Neural cell (in vitro differentiated cells): Measurements from ENCODE around the gene F5. TPM values are rescaled to one million over a fixed set of nuclear protein-coding genes. Genes with fewer than 3 reads are reported as not detected.

Experiments used
- H2AFZ ChIP-seq: fragments of 200-600, 300-800 bp; sonication (generic), shearing (Covaris generic); 2 replicates; pipeline ENCODE4 v1.6.0; 2014; ENCODE audit warnings: low read depth, mild to moderate bottlenecking, antibody characterized with exemption, low read length, moderate library complexity
- H3F3A ChIP-seq: fragments of 200-600 bp; shearing (Covaris generic); 2 replicates; pipeline ENCODE4 v1.6.1; 2016; ENCODE audit warnings: mild to moderate bottlenecking, moderate library complexity, mixed read lengths, antibody characterized with exemption, low read length; ENCODE audit not compliant: insufficient read depth, poor library complexity, severe bottlenecking
- H3K27ac ChIP-seq: fragments of 200-600, 300-800 bp; sonication (generic), shearing (Covaris generic); 2 replicates; pipeline ENCODE4 v1.5.1; 2014; ENCODE audit warnings: mild to moderate bottlenecking, low read length, moderate library complexity
- H3K27me3 ChIP-seq: fragments of 300-800, 200-600 bp; sonication (generic), shearing (Covaris generic); 2 replicates; pipeline ENCODE4 v1.6.0; 2014; ENCODE audit warnings: mild to moderate bottlenecking, low read depth, low read length, moderate library complexity; ENCODE audit not compliant: insufficient read depth
- H3K36me3 ChIP-seq: fragments of 300-800, 200-600 bp; sonication (generic), shearing (Covaris generic); 2 replicates; pipeline ENCODE4 v1.5.1; 2014; ENCODE audit warnings: mild to moderate bottlenecking, antibody characterized with exemption, low read length, moderate library complexity; ENCODE audit not compliant: insufficient read depth
- H3K4me2 ChIP-seq: fragments of 300-800, 200-600 bp; sonication (generic), shearing (Covaris generic); 2 replicates; pipeline ENCODE4 v1.6.0; 2014; ENCODE audit warnings: mild to moderate bottlenecking, low read length
- H3K4me3 ChIP-seq: fragments of 300-800, 200-600 bp; sonication (generic), shearing (Covaris generic); 2 replicates; pipeline ENCODE4 v1.5.1; 2014; ENCODE audit warnings: mild to moderate bottlenecking, low read length, moderate library complexity
- H3K79me2 ChIP-seq: fragments of 200-600 bp; shearing (Covaris generic); replicated peaks from 2 replicates; pipeline ENCODE4 v1.6.0; 2014; ENCODE audit warnings: mild to moderate bottlenecking, low read length, moderate library complexity; ENCODE audit not compliant: insufficient read depth
- H3K9ac ChIP-seq: fragments of 300-800, 200-600 bp; sonication (generic), shearing (Covaris generic); 2 replicates; pipeline ENCODE4 v1.6.1; 2016; ENCODE audit warnings: mild to moderate bottlenecking, low read length, mixed read lengths
- H3K9me2 ChIP-seq: fragments of 200-600 bp; shearing (Covaris generic); 2 replicates; pipeline ENCODE4 v1.6.1; 2016; ENCODE audit warnings: mild to moderate bottlenecking, low read length, mixed read lengths; ENCODE audit not compliant: insufficient read depth
- H3K9me3 ChIP-seq: fragments of 200-600, 300-800 bp; sonication (generic), shearing (Covaris generic); 2 replicates; pipeline ENCODE4 v1.6.1; 2016; ENCODE audit warnings: mild to moderate bottlenecking, mixed run types, low read length, moderate library complexity, mixed read lengths
- H4K20me1 ChIP-seq: fragments of 200-600 bp; shearing (Covaris generic); 2 replicates; pipeline ENCODE4 v1.6.1; 2016; ENCODE audit warnings: mild to moderate bottlenecking, mixed run types; ENCODE audit not compliant: insufficient read depth
- EP300 ChIP-seq: fragments of 450-650 bp; conservative IDR thresholded peaks from 2 replicates; pipeline ENCODE4 v1.6.1; 2014; ENCODE audit warnings: antibody characterized with exemption, mild to moderate bottlenecking, moderate library complexity; ENCODE audit not compliant: poor library complexity, severe bottlenecking
- EZH2 ChIP-seq: fragments of 200-600, 300-800 bp; shearing (Covaris generic), sonication (generic); IDR thresholded peaks from 2 replicates; pipeline ENCODE4 v1.6.1; 2014; ENCODE audit warnings: antibody characterized with exemption, low read length, borderline replicate concordance, mild to moderate bottlenecking; ENCODE audit not compliant: insufficient read depth, poor library complexity, severe bottlenecking
- MXI1 ChIP-seq: fragments of 450-650 bp; conservative IDR thresholded peaks from 2 replicates; pipeline ENCODE4 v1.6.1; 2014; ENCODE audit warnings: antibody characterized with exemption, mild to moderate bottlenecking; ENCODE audit not compliant: poor library complexity, severe bottlenecking
- POLR2AphosphoS5 ChIP-seq: IDR thresholded peaks from 2 replicates; pipeline ENCODE4 v1.6.1; 2012
- RAD21 ChIP-seq: fragments of 450-650 bp; conservative IDR thresholded peaks from 2 replicates; pipeline ENCODE4 v1.6.1; 2014; ENCODE audit warnings: antibody characterized with exemption, mild to moderate bottlenecking, moderate library complexity
- SMC3 ChIP-seq: fragments of 450-650 bp; conservative IDR thresholded peaks from 2 replicates; pipeline ENCODE4 v1.6.1; 2014; ENCODE audit warnings: antibody characterized with exemption, mild to moderate bottlenecking, moderate library complexity; ENCODE audit not compliant: poor library complexity
- TAF1 ChIP-seq: IDR thresholded peaks from 2 replicates; pipeline ENCODE4 v1.6.1; 2012; ENCODE audit warnings: low read depth
- polyA plus RNA-seq: library from polyadenylated mRNA; depleted of rRNA; stranded (reverse); fragments of >200 nt; gene quantifications from 2 replicates; pipeline ENCODE4 v1.2.3, GENCODE V29; 2014
- TF ChIP-seq, protein P1 (sequence below): IDR thresholded peaks from 2 replicates; pipeline ENCODE4 v1.6.1; 2012; ENCODE audit warnings: borderline replicate concordance
- TF ChIP-seq, protein P2 (sequence below): fragments of 450-650 bp; IDR thresholded peaks from 2 replicates; pipeline ENCODE4 v1.5.1; 2014; ENCODE audit warnings: antibody characterized with exemption, mild to moderate bottlenecking, moderate library complexity; ENCODE audit not compliant: poor library complexity, severe bottlenecking

F5 gene
- polyA plus RNA-seq, 1 donor from 2014 or later, result not detected

DNA sequence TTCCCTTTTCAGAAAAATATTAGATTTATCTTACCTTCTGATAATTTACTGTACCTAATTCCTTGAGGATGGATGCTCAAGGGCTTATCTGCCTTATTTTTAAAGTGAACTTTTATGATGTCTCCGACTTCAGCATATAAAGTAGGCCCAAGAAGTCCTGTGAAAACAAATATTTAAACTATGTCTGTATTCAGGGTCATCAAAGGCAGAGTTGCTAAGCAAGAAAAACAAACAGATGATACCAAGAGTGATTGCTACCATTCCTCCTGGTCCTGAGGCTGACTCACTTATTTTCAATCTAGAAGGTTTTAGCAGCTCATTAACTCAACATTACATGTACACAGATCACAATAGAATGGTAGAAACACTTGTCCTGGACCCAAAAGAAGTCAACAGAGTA lies 14.1 kb downstream of the F5 start:
- H3K27me3 ChIP-seq, result no peaks in the 10 kb centered on the region
- H2AFZ ChIP-seq, result no peak overlapping the region
- no peaks in the 10 kb centered on the region for H4K20me1 ChIP-seq
- no peaks in the 10 kb centered on the region for H3K36me3 ChIP-seq
- H3K4me3 ChIP-seq, result no peak overlapping the region
- H3F3A ChIP-seq, result no peaks in the 10 kb centered on the region
- H3K4me2 ChIP-seq, result no peak overlapping the region
- no peak overlapping the region for H3K9ac ChIP-seq
- H3K27ac ChIP-seq, result no peak overlapping the region
- no peak for TF ChIP-seq TAF1
- TF ChIP-seq MXI1, result no peak
- TF ChIP-seq EZH2, result no peak
- no peak for TF ChIP-seq SMC3
- TF ChIP-seq, protein P1, sequence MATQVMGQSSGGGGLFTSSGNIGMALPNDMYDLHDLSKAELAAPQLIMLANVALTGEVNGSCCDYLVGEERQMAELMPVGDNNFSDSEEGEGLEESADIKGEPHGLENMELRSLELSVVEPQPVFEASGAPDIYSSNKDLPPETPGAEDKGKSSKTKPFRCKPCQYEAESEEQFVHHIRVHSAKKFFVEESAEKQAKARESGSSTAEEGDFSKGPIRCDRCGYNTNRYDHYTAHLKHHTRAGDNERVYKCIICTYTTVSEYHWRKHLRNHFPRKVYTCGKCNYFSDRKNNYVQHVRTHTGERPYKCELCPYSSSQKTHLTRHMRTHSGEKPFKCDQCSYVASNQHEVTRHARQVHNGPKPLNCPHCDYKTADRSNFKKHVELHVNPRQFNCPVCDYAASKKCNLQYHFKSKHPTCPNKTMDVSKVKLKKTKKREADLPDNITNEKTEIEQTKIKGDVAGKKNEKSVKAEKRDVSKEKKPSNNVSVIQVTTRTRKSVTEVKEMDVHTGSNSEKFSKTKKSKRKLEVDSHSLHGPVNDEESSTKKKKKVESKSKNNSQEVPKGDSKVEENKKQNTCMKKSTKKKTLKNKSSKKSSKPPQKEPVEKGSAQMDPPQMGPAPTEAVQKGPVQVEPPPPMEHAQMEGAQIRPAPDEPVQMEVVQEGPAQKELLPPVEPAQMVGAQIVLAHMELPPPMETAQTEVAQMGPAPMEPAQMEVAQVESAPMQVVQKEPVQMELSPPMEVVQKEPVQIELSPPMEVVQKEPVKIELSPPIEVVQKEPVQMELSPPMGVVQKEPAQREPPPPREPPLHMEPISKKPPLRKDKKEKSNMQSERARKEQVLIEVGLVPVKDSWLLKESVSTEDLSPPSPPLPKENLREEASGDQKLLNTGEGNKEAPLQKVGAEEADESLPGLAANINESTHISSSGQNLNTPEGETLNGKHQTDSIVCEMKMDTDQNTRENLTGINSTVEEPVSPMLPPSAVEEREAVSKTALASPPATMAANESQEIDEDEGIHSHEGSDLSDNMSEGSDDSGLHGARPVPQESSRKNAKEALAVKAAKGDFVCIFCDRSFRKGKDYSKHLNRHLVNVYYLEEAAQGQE, result no peak
- no peak for TF ChIP-seq EP300
- TF ChIP-seq RAD21, result no peak
- TF ChIP-seq, protein P2, sequence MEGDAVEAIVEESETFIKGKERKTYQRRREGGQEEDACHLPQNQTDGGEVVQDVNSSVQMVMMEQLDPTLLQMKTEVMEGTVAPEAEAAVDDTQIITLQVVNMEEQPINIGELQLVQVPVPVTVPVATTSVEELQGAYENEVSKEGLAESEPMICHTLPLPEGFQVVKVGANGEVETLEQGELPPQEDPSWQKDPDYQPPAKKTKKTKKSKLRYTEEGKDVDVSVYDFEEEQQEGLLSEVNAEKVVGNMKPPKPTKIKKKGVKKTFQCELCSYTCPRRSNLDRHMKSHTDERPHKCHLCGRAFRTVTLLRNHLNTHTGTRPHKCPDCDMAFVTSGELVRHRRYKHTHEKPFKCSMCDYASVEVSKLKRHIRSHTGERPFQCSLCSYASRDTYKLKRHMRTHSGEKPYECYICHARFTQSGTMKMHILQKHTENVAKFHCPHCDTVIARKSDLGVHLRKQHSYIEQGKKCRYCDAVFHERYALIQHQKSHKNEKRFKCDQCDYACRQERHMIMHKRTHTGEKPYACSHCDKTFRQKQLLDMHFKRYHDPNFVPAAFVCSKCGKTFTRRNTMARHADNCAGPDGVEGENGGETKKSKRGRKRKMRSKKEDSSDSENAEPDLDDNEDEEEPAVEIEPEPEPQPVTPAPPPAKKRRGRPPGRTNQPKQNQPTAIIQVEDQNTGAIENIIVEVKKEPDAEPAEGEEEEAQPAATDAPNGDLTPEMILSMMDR, result no peak
- TF ChIP-seq POLR2AphosphoS5, result no peak
- H3K9me3 ChIP-seq, result no peaks in the 10 kb centered on the region
- H3K9me2 ChIP-seq, result no peaks in the 10 kb centered on the region
- no peaks in the 10 kb centered on the region for H3K79me2 ChIP-seq

DNA sequence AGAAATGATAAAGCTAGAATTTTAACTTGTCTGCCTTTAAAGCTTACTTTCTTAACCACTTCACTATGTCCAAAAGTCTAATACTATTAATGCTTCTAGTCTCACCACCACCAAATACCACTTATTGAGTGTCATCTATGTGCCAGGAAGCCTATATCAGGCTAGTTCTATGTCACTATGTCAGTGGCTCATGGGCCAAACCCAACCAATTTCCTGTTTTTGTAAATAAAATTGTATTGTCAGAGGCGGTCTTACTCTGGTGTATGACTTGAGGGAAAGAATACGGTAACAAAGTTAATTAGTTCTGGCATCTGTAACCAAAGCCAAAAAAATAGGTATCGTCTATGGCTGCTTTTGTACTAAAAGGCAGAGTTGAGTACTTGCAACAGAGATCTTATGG lies 14.8 kb downstream of the F5 start:
- Histone ChIP-seq H3K79me2 (no peaks in the 10 kb centered on the region), H3K9ac (no peak overlapping the region), H3K27ac (no peak overlapping the region), H2AFZ (no peak overlapping the region), H3K9me2 (no peaks in the 10 kb centered on the region), H3K4me3 (no peak overlapping the region), H3K36me3 (no peaks in the 10 kb centered on the region), H3F3A (no peaks in the 10 kb centered on the region), H3K9me3 (no peaks in the 10 kb centered on the region), H4K20me1 (no peaks in the 10 kb centered on the region), H3K4me2 (no peak overlapping the region), H3K27me3 (no peaks in the 10 kb centered on the region)
- TF ChIP-seq TAF1, result no peak
- TF ChIP-seq POLR2AphosphoS5, result no peak
- TF ChIP-seq RAD21, result no peak
- no peak for TF ChIP-seq EP300
- TF ChIP-seq EZH2, result no peak
- no peak for TF ChIP-seq MXI1
- TF ChIP-seq SMC3, result no peak
- TF ChIP-seq, protein P2, result no peak
